Common myeloid progenitor, CD34-positive (primary cell): ENCODE results near the gene AMBP.

Experiments
- CTCF ChIA-PET: fragments of 350-600 bp; sonication (Branson Sonifier 250); formaldehyde crosslinking; loops from one replicate; lab custom pipeline; 2021; ENCODE audit warnings: antibody characterized with exemption; lab: Charles Lee
- POLR2A ChIA-PET: fragments of 350-600 bp; sonication (Branson Sonifier 250); formaldehyde crosslinking; loops from one replicate; lab custom pipeline; 2021; ENCODE audit warnings: antibody characterized with exemption; lab: Charles Lee
- DNase-seq, 3 donors: peaks; one replicate each; pipeline versions ENCODE4 v3.0.0 to v3.0.0-alpha.2; 2013
- H3K27ac ChIP-seq, 2 experiments: 1 replicate in 1 of 2; 2 replicates in 1 of 2; pipeline ENCODE4 v1.7.0; 2013; ENCODE audit warnings: inconsistent platforms in 2 of 2, low read length in 2 of 2, mild to moderate bottlenecking in 2 of 2, low read depth in 1 of 2, moderate library complexity in 1 of 2; ENCODE audit not compliant: severe bottlenecking in 2 of 2, insufficient read depth in 1 of 2, poor library complexity in 1 of 2
- H3K27me3 ChIP-seq, 5 experiments: replicated peaks in 2 of 5; 1 replicate in 3 of 5; 2 replicates in 2 of 5; pipeline versions ENCODE4 v1.6.1 to v1.7.0; 2013; ENCODE audit warnings: low read length in 4 of 5, mild to moderate bottlenecking in 2 of 5, moderate library complexity in 2 of 5, inconsistent platforms in 1 of 5; ENCODE audit not compliant: insufficient read depth in 5 of 5, control insufficient read depth in 4 of 5
- H3K36me3 ChIP-seq, 4 experiments: 1 replicate in 2 of 4; 2 replicates in 2 of 4; pipeline versions ENCODE4 v1.6.1 to v1.7.0; 2013; ENCODE audit warnings: low read length in 3 of 4, control low read depth in 1 of 4, mild to moderate bottlenecking in 1 of 4; ENCODE audit not compliant: control insufficient read depth in 4 of 4, insufficient read depth in 4 of 4
- H3K4me1 ChIP-seq, 4 experiments: 1 replicate in 3 of 4; 2 replicates in 1 of 4; pipeline versions ENCODE4 v1.6.1 to v1.7.1; 2013; ENCODE audit warnings: low read length in 3 of 4, mild to moderate bottlenecking in 3 of 4, control low read depth in 1 of 4, inconsistent platforms in 1 of 4, moderate library complexity in 1 of 4; ENCODE audit not compliant: control insufficient read depth in 4 of 4, insufficient read depth in 4 of 4; ENCODE audit errors: control extremely low read depth in 1 of 4
- H3K4me3 ChIP-seq, 7 experiments: 1 replicate in 4 of 7; 2 replicates in 3 of 7; pipeline versions ENCODE4 v1.5.1 to v1.7.0; 2013; ENCODE audit warnings: mild to moderate bottlenecking in 7 of 7, low read length in 6 of 7, moderate library complexity in 6 of 7, inconsistent platforms in 2 of 7, low read depth in 2 of 7, control low read depth in 1 of 7; ENCODE audit not compliant: insufficient read depth in 4 of 7, control insufficient read depth in 1 of 7; ENCODE audit errors: extremely low read depth in 1 of 7
- H3K9me3 ChIP-seq, 5 experiments: 1 replicate in 4 of 5; 2 replicates in 1 of 5; pipeline versions ENCODE4 v1.6.1 to v1.7.1; 2013; ENCODE audit warnings: low read length in 4 of 5, mild to moderate bottlenecking in 2 of 5, inconsistent platforms in 1 of 5, low read depth in 1 of 5, moderate library complexity in 1 of 5; ENCODE audit not compliant: control insufficient read depth in 4 of 5, insufficient read depth in 2 of 5; ENCODE audit errors: control extremely low read depth in 1 of 5
- WGBS: methylation state at CpG from one replicate; pipeline ENCODE4 v1.1.5; 2013; ENCODE audit not compliant: insufficient coverage; 5-methylcytosine and 5-hydroxymethylcytosine counted together

Gene AMBP

DNA sequence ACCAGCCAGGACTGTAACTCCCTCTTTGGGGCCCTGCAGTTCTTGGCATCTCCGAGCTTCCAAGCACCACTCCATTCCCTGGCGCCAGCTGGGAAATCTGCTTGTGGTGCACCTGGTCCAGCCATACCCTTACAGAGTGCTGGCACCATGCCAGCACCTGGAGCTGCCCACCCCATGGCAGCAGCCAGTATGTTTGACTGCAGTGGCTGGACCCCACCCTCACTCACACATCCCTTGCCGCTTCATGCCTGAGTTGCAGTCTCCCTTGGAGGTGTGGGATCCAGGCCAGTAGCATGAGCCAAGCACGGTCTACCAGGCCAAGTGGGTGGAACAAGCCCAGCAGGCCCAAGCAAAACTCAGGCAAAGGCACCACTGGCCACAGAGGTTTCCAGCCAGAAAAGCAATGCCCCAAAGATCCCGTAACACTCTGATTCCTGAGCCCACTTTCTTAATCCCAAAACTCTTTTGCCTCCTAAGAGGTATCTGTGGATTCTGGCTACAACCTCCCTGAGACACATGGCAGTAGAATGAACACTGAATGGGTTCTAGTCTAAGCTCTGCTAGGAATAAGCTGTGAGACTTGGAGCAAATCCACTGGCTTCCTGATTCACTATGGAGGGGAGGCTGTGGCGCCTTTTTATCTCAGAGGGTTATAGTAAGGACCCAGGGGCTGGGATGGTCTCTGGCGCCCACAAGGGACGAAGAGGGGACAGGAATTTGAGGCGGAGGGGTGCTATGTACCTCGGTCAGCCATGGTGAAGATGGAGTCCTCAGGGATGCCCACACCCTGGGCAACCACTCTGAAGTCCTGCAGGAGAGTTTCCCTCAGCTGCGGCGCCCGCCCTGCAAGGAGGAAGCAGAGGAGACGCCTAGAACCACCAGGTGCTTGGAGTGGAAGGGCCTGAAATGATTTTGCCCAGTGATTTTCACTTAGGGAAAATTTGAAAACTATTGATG lies 5.6 kb downstream of the AMBP start:
- H3K36me3 ChIP-seq: no peaks in the 10 kb centered on the region
- 86% methylated on average over 11 of the region's 14 CpGs for WGBS
- H3K4me3 ChIP-seq: no peak overlapping the region
- peaks cover 0 to 5% (median 0%) of the 10 kb centered on the region in 5 experiments for H3K27me3 ChIP-seq
- CTCF ChIA-PET: interaction anchor here (1.1 to 1.4 kb wide), 4 partner anchors 8 to 17 kb away, joined by 3 to 8 read pairs (median 4); no protein-coding TSS in a partner anchor
- no peaks in the 10 kb centered on the region for H3K9me3 ChIP-seq
- POLR2A ChIA-PET: no interaction called here
- H3K27ac ChIP-seq: no peak overlapping the region
- no peak for DNase-seq
- H3K4me1 ChIP-seq: no peaks in the 10 kb centered on the region

DNA sequence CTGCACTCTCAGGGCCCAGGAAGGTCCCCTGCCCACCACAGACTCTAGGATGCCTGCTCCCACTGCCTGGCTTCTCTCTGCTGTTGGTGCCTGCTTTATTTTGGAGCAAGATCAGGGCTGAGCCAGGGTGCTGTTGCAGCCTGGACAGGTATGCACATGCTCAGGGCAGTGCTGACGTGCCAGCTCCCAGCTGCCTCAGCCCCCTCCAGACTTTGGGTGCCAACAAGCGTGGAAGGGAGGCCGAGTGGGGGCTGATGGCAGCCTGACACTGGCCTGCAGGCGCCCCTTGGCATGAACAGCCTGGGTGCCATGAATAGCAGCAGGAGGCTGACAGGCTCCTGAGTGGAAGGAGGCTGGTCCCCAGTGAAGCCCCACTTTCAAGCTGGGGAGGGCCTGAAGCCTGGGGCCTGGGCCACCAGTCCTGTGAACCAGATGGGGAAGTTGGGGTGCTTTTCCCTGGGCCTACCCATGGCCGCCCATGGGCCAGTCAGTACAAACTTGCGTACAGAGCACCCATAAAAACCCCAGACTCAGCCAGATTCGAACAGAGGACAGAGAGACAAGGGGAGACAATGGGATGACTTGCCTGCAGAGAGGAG lies 6.8 kb downstream of the AMBP start:
- DNase-seq: no peak
- POLR2A ChIA-PET: no interaction called here
- H3K4me3 ChIP-seq: no peak overlapping the region
- no peaks in the 10 kb centered on the region for H3K36me3 ChIP-seq
- peaks cover 0 to 2% (median 0%) of the 10 kb centered on the region in 5 experiments for H3K27me3 ChIP-seq
- CTCF ChIA-PET: interaction anchor here (1.2 to 2.1 kb wide), 3 partner anchors 10 to 12 kb away, joined by 4 to 8 read pairs (median 5); no protein-coding TSS in a partner anchor
- 96% methylated on average over 7 of the region's 7 CpGs for WGBS
- H3K27ac ChIP-seq: no peak overlapping the region
- H3K4me1 ChIP-seq: no peaks in the 10 kb centered on the region
- H3K9me3 ChIP-seq: no peaks in the 10 kb centered on the region

DNA sequence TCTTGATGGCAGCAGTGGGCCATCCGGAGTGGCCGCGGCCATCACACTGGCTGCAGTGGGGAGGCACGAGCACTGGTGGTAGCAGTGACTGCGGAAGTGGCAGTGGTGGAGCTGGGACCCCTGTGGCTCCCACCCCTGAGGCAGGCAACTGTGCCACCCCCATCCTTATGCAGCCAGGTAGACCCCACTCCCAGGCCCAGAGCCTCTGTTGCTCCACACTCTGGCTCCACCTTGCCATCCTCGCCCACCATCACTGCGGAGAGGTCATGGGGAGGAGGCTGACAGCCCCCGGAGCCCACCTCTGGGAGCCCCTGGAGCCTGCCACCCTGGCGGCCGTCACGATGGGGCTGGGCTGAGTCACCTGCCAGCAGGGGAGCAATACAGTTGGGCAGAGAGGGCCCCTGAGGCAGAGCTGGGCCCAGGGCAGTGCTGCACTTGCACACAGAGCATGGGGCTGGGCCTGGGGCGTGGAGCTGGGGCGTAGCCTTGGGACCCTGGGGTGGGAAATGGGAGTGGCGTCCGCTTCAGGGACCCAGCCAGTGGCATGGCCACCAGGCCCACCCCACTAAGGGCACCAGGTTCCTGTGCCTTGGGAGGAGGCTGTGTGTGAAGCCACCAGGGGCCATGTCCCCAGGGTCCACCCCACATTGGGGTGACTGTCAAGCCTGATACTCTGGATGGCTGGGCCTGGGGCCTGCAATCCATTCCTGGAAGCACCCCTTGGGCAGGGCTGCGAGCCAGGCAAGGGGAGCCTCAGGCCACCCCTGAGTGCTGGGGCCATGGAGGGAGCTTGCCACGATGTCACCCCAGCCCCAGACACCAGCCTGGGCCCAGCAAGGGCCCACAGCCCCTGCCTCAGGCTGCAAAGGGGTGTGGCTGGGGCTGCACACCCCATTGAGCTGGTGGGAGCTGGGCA lies 7.7 kb downstream of the AMBP start:
- Histone ChIP-seq H3K4me1 (no peaks in the 10 kb centered on the region), H3K36me3 (no peaks in the 10 kb centered on the region), H3K9me3 (no peaks in the 10 kb centered on the region), H3K4me3 (no peak overlapping the region), H3K27me3 (peaks cover 0 to 3% (median 0%) of the 10 kb centered on the region in 5 experiments), H3K27ac (no peak overlapping the region)
- ChIA-PET POLR2A (no interaction called here), CTCF (interaction anchor here (2.1 kb wide), 1 partner anchor 12 kb away, joined by 5 read pairs; no protein-coding TSS in a partner anchor)
- WGBS: 98% methylated on average over 17 of the region's 17 CpGs
- no peak for DNase-seq

DNA sequence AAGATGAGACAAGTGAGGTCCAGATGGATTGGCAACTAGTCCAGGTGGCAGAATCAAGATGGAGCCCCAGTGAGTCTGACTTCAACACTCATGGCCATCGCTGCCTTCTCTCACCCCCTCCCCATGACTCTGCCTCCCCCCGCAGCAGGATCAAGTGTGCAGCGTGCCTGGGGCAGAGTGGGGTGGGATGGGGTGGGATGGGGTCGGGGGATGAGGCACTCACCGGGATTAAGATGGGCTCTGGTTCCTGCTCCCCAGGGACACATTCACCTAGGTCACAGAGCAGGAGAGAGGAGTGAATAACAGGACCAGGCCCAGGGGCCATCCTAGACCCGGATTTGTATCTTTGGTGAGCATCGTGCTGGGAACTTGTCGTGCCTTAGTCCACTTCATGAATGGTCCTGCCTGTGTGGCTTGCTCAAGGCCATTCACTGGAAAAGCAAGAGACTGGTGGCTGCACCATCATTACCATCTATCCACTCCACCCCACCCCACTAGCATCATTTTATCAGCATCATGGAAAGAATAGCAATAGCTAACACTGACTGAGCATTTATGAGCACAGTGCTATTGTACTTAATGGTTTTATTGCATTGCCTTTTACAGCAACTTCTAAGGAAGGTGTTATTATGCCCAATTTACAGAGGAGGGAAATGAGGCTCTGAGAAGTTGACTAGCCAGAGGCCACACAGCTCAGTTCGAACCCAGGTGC lies 8.5 kb downstream of the AMBP start:
- Histone ChIP-seq H3K9me3 (no peaks in the 10 kb centered on the region), H3K4me3 (no peak overlapping the region), H3K4me1 (no peaks in the 10 kb centered on the region), H3K36me3 (no peaks in the 10 kb centered on the region), H3K27ac (no peak overlapping the region), H3K27me3 (peaks cover 0 to 3% (median 0%) of the 10 kb centered on the region in 5 experiments)
- ChIA-PET CTCF (interaction anchor here (2.1 kb wide), 1 partner anchor 13 kb away, joined by 5 read pairs; no protein-coding TSS in a partner anchor), POLR2A (no interaction called here)
- WGBS: 92% methylated on average over 6 of the region's 9 CpGs
- no peak for DNase-seq

DNA sequence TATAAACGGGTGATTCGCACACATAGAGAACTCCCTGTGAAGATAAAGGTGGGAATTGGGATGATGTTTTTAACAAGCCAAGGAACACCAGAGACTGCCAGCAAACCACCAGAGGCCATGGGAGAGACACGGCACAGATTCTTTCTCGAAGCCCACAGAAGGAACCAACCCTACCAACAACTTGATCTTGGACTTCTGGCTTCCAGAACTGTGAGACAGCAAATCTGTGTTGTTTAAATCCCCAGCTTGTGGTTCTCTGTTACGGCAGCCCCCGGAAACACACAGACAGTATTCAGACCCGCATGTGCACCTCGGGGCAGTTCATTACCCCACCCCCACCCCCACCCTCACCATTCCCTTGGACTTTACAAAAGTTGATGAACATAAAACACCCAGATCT lies 12.8 kb downstream of the AMBP start:
- H3K27me3 ChIP-seq: peaks cover 0 to 3% (median 0%) of the 10 kb centered on the region in 5 experiments
- no peak overlapping the region for H3K4me3 ChIP-seq
- H3K27ac ChIP-seq: no peak overlapping the region
- no peaks in the 10 kb centered on the region for H3K36me3 ChIP-seq
- 96% methylated on average over 4 of the region's 8 CpGs for WGBS
- ChIA-PET CTCF (no interaction called here), POLR2A (no interaction called here)
- no peaks in the 10 kb centered on the region for H3K4me1 ChIP-seq
- H3K9me3 ChIP-seq: peaks cover 0 to 2% (median 0%) of the 10 kb centered on the region in 5 experiments
- DNase-seq: no peak

DNA sequence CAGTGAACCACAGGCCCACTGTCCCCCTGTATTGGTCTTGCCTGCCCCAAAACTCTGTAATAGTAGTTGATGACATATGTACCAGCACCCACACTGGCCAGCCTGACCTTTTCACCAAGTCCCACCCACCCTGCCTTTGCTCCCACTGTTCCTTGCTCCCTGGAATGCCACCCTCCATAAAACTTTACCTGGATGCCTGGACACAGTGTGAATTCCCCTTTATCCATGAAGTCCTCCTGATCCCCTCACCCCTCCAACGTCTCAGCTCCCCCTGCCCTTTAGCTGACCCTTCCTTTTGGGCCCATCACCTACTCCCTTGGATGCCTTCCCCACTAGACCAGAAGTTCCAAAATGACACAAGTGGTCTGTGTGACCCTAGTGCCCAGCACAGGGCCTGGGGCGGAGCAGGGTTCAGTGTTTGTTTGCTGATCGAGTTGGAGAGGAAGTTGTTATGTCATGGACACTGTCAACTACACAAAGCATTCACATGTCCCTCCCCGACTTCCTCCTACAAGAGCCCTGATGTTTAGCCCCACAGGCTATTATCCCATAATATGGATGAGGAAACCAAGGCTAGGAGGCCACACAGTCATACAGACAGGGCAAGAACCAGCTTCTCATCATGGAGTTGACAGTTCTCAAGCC lies 16.1 kb downstream of the AMBP start:
- no peak overlapping the region for H3K4me3 ChIP-seq
- H3K9me3 ChIP-seq: peaks cover 0 to 2% (median 0%) of the 10 kb centered on the region in 5 experiments
- H3K4me1 ChIP-seq: no peaks in the 10 kb centered on the region
- H3K27me3 ChIP-seq: peaks cover 0 to 3% (median 0%) of the 10 kb centered on the region in 5 experiments
- WGBS: 74% methylated on average over 2 of the region's 4 CpGs
- POLR2A ChIA-PET: no interaction called here
- DNase-seq: no peak
- peaks cover 0 to 5% (median 1%) of the 10 kb centered on the region in 4 experiments for H3K36me3 ChIP-seq
- CTCF ChIA-PET: no interaction called here
- no peak overlapping the region for H3K27ac ChIP-seq
